ENCODE measurements around the gene RPL27. TPM values are rescaled to one million over a fixed set of nuclear protein-coding genes. Genes with fewer than 3 reads are reported as not detected.
A peak's percentile ranks its signal among the peaks of the same experiment; 100 is the strongest.

RPL27 gene
- total and polyA plus RNA-seq, 2 donors (not counting 1 experiment from before 2014, with no cell fraction given): 902 to 3,346 TPM

GRCh38 chr17:43039646-43040045, 41.4 kb downstream of the RPL27 start:
- Histone ChIP-seq H3K36me3 (ENCODE audit: control insufficient read depth, insufficient read depth, low read length) (no peaks in the 10 kb centered on the region), H3K4me2 (ENCODE audit: extremely low read depth, insufficient read depth, low read length) (no peak overlapping the region), H3K27ac (ENCODE audit: insufficient read depth, low read length) (no peak overlapping the region), H3K9ac (ENCODE audit: insufficient read depth, low read length) (no peak overlapping the region), H3K4me1 (ENCODE audit: control insufficient read depth, extremely low read depth, insufficient read depth, low read length) (no peaks in the 10 kb centered on the region), H3K27me3 (ENCODE audit: control insufficient read depth, insufficient read depth, low read length) (no peaks in the 10 kb centered on the region), H3K4me3 (replicated peaks in 1 of 4; ENCODE audit: control extremely low read depth in 1 of 4, insufficient read depth in 1 of 4, low read depth in 3 of 4, low read length in 4 of 4) (no peak overlapping the region), H3K79me2 (ENCODE audit: control insufficient read depth, insufficient read depth, low read length) (no peaks in the 10 kb centered on the region), H4K20me1 (ENCODE audit: control insufficient read depth, extremely low read depth, insufficient read depth, low read length) (no peaks in the 10 kb centered on the region), H2AFZ (ENCODE audit: low read length) (no peak overlapping the region), H3K9me3 (ENCODE audit: control insufficient read depth, insufficient read depth, low read depth, low read length) (no peaks in the 10 kb centered on the region)
- no peak for TF ChIP-seq EZH2 (IDR thresholded peaks at IDR 0.05; ENCODE audit: low read length, missing control alignments)
- TF ChIP-seq, protein P1, sequence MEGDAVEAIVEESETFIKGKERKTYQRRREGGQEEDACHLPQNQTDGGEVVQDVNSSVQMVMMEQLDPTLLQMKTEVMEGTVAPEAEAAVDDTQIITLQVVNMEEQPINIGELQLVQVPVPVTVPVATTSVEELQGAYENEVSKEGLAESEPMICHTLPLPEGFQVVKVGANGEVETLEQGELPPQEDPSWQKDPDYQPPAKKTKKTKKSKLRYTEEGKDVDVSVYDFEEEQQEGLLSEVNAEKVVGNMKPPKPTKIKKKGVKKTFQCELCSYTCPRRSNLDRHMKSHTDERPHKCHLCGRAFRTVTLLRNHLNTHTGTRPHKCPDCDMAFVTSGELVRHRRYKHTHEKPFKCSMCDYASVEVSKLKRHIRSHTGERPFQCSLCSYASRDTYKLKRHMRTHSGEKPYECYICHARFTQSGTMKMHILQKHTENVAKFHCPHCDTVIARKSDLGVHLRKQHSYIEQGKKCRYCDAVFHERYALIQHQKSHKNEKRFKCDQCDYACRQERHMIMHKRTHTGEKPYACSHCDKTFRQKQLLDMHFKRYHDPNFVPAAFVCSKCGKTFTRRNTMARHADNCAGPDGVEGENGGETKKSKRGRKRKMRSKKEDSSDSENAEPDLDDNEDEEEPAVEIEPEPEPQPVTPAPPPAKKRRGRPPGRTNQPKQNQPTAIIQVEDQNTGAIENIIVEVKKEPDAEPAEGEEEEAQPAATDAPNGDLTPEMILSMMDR (conservative IDR thresholded peaks at IDR 0.05 in 1 of 2, IDR thresholded peaks at IDR 0.05 in 1 of 2; ENCODE audit: low read depth in 1 of 2, low read length in 2 of 2): no peak
- DNase-seq (ENCODE audit: low read depth in 2 of 2): no peak

DNA sequence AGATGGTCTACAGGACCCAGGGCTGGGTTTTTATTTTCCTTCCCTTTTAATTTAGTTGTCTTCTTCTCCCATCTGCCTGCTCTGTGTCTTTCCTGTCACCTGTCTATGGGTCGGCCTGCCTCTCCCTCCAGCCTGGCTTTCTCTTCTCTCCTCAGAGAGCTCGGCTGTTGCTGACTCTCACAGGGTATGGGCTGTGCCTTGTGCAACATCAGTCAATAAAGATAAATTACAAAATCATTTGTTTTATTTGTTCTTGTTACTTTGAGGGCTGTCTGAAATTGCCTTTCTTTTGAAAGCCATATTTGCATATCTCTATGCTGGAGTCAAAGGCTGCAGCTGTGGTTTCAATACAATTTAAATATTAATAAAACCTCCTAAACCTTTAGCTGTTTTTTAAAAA, 42.4 kb downstream of the RPL27 start:
- Histone ChIP-seq H3K36me3 (ENCODE audit: control insufficient read depth, insufficient read depth, low read length) (no peaks in the 10 kb centered on the region), H3K4me2 (ENCODE audit: extremely low read depth, insufficient read depth, low read length) (no peak overlapping the region), H3K4me3 (replicated peaks in 1 of 4; ENCODE audit: control extremely low read depth in 1 of 4, insufficient read depth in 1 of 4, low read depth in 3 of 4, low read length in 4 of 4) (no peak overlapping the region), H3K79me2 (ENCODE audit: control insufficient read depth, insufficient read depth, low read length) (no peaks in the 10 kb centered on the region), H3K9ac (ENCODE audit: insufficient read depth, low read length) (no peak overlapping the region), H3K27ac (ENCODE audit: insufficient read depth, low read length) (no peak overlapping the region), H2AFZ (ENCODE audit: low read length) (no peak overlapping the region), H4K20me1 (ENCODE audit: control insufficient read depth, extremely low read depth, insufficient read depth, low read length) (no peaks in the 10 kb centered on the region), H3K4me1 (ENCODE audit: control insufficient read depth, extremely low read depth, insufficient read depth, low read length) (no peaks in the 10 kb centered on the region), H3K27me3 (ENCODE audit: control insufficient read depth, insufficient read depth, low read length) (no peaks in the 10 kb centered on the region), H3K9me3 (ENCODE audit: control insufficient read depth, insufficient read depth, low read depth, low read length) (no peaks in the 10 kb centered on the region)
- no peak for TF ChIP-seq EZH2 (IDR thresholded peaks at IDR 0.05; ENCODE audit: low read length, missing control alignments)
- TF ChIP-seq, protein P1 (conservative IDR thresholded peaks at IDR 0.05 in 1 of 2, IDR thresholded peaks at IDR 0.05 in 1 of 2; ENCODE audit: low read depth in 1 of 2, low read length in 2 of 2): no peak
- DNase-seq (ENCODE audit: low read depth in 2 of 2): no peak

- Histone ChIP-seq H3K27me3 (ENCODE audit: control insufficient read depth, insufficient read depth, low read length) (no peaks in the 10 kb centered on the region), H3K79me2 (ENCODE audit: control insufficient read depth, insufficient read depth, low read length) (no peaks in the 10 kb centered on the region), H3K36me3 (ENCODE audit: control insufficient read depth, insufficient read depth, low read length) (no peaks in the 10 kb centered on the region), H3K9me3 (ENCODE audit: control insufficient read depth, insufficient read depth, low read depth, low read length) (no peaks in the 10 kb centered on the region), H3K4me3 (replicated peaks in 1 of 4; ENCODE audit: control extremely low read depth in 1 of 4, insufficient read depth in 1 of 4, low read depth in 3 of 4, low read length in 4 of 4) (no peak overlapping the region), H4K20me1 (ENCODE audit: control insufficient read depth, extremely low read depth, insufficient read depth, low read length) (no peaks in the 10 kb centered on the region), H3K27ac (ENCODE audit: insufficient read depth, low read length) (no peak overlapping the region), H3K4me1 (ENCODE audit: control insufficient read depth, extremely low read depth, insufficient read depth, low read length) (no peaks in the 10 kb centered on the region), H2AFZ (ENCODE audit: low read length) (no peak overlapping the region), H3K9ac (ENCODE audit: insufficient read depth, low read length) (no peak overlapping the region), H3K4me2 (ENCODE audit: extremely low read depth, insufficient read depth, low read length) (no peak overlapping the region)
- peak in 1 of 2 donors; percentile 17 for DNase-seq (ENCODE audit: low read depth in 2 of 2)
- TF ChIP-seq, protein P1 (conservative IDR thresholded peaks at IDR 0.05 in 1 of 2, IDR thresholded peaks at IDR 0.05 in 1 of 2; ENCODE audit: low read depth in 1 of 2, low read length in 2 of 2): no peak
- TF ChIP-seq EZH2 (IDR thresholded peaks at IDR 0.05; ENCODE audit: low read length, missing control alignments): no peak
These were observed 43.9 kb downstream of the RPL27 start for GRCh38 chr17:43042025-43042628.
